ENCODE data around the gene NYNRIN.

- TF ChIP-seq POLR2A (IDR thresholded peaks at IDR 0.05), result no peak
- TF ChIP-seq CTCF (IDR thresholded peaks at IDR 0.05), result no peak
Measured at GRCh38 chr14:24459331-24459730, 60.5 kb downstream of the NYNRIN start.

Measured in Peyer's patch (tissue), 4 donors.